OCI-LY3 (cell line): ENCODE data around the gene TMEM150B.

Source experiments
- EZH2phosphoT487 ChIP-seq: fragments of 200-600 bp; shearing (Covaris generic); IDR thresholded peaks from 2 replicates; pipeline ENCODE4 v1.6.1; 2018; ENCODE audit warnings: antibody characterized with exemption, mixed run types, low read depth
- TF ChIP-seq, protein P1 (sequence below): fragments of 200-600, 300-600 bp; sonication (generic); IDR thresholded peaks from 2 replicates; pipeline ENCODE4 v1.5.1; 2014; ENCODE audit warnings: antibody characterized with exemption, low read length, low read depth

DNA sequence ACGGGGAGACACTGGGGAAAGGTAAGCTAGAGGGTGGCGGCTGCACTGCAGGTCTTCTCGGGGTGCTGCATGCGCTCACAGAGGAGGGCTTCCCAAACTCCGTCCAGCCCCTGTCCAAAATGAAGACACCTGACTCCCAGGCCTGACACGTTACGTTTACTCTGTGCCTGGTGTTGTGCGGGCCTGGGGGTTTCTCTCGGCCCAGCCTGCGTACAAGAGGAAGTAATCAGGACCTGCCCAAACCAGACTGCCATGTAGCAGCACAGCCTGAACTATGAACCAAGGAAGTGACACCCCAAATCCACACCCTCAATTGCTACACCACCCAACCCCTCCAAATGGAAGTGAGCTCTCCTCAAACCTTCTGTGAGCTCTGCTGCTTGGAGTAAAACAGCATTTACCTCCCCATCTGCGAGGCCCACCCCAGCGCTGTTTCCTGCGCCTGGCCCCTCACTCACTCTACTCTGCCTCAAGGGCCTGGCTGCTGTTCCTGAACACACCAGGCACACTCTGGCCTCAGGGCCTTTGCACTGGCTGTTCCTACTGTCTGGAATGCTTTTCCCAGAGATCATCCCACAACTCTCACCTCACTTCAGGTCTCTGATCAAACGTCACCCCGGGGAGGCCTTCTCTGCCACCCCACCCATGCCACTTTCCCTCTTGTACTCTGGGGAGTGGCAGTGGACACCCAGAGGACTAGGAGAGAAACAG lies 48.3 kb downstream of the TMEM150B start:
- TF ChIP-seq, protein P1, sequence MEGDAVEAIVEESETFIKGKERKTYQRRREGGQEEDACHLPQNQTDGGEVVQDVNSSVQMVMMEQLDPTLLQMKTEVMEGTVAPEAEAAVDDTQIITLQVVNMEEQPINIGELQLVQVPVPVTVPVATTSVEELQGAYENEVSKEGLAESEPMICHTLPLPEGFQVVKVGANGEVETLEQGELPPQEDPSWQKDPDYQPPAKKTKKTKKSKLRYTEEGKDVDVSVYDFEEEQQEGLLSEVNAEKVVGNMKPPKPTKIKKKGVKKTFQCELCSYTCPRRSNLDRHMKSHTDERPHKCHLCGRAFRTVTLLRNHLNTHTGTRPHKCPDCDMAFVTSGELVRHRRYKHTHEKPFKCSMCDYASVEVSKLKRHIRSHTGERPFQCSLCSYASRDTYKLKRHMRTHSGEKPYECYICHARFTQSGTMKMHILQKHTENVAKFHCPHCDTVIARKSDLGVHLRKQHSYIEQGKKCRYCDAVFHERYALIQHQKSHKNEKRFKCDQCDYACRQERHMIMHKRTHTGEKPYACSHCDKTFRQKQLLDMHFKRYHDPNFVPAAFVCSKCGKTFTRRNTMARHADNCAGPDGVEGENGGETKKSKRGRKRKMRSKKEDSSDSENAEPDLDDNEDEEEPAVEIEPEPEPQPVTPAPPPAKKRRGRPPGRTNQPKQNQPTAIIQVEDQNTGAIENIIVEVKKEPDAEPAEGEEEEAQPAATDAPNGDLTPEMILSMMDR: no peak
- TF ChIP-seq EZH2phosphoT487: no peak
